DND-41 (cell line): Measurements from ENCODE around the gene PPP1R16B.
"Not testable (repeated sequence)": the region's sequence is repeated elsewhere in the genome, so short reads cannot be mapped to it uniquely, and the experiment has no call there.

Experiments
- EZH2 ChIP-seq: IDR thresholded peaks from 3 replicates; pipeline ENCODE4 v1.6.1; 2012; ENCODE audit warnings: borderline replicate concordance, low read depth, mild to moderate bottlenecking, moderate library complexity, low read length, inconsistent platforms; ENCODE audit not compliant: severe bottlenecking
- TF ChIP-seq, protein P1 (sequence below): IDR thresholded peaks from 2 replicates; pipeline ENCODE4 v1.5.1; 2012; ENCODE audit warnings: borderline replicate concordance, low read length, moderate library complexity, mild to moderate bottlenecking; ENCODE audit not compliant: poor library complexity, severe bottlenecking; ENCODE audit errors: extremely low read depth

DNA sequence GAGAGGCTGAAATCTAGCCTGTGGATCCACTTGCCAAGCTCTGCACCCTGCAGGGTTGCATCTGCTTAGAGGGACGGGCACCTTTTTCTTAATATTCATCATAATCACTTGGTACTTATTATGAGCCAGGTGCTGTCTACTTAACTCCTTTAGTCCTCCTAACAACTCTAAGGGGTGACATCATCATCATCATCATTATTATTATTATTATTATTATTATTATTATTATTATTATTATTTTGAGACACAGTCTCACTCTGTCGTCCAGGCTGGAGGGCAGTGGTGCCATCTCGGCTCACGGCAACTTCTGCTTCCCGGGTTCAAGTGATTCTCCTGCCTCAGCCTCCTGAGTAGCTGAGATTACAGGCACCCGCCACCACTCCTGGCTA is 8.1 kb downstream of the PPP1R16B start:
- not testable (repeated sequence) for TF ChIP-seq EZH2
- TF ChIP-seq, protein P1, sequence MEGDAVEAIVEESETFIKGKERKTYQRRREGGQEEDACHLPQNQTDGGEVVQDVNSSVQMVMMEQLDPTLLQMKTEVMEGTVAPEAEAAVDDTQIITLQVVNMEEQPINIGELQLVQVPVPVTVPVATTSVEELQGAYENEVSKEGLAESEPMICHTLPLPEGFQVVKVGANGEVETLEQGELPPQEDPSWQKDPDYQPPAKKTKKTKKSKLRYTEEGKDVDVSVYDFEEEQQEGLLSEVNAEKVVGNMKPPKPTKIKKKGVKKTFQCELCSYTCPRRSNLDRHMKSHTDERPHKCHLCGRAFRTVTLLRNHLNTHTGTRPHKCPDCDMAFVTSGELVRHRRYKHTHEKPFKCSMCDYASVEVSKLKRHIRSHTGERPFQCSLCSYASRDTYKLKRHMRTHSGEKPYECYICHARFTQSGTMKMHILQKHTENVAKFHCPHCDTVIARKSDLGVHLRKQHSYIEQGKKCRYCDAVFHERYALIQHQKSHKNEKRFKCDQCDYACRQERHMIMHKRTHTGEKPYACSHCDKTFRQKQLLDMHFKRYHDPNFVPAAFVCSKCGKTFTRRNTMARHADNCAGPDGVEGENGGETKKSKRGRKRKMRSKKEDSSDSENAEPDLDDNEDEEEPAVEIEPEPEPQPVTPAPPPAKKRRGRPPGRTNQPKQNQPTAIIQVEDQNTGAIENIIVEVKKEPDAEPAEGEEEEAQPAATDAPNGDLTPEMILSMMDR = not testable (repeated sequence)
